Glomerular endothelial cell (primary cell): ENCODE measurements around the gene FOXO6. TPM values are rescaled to one million over a fixed set of nuclear protein-coding genes. Genes with fewer than 3 reads are reported as not detected.

Source experiments
- DNase-seq: peaks from one replicate; pipeline ENCODE4 v3.0.0-alpha.2; 2011; ENCODE audit warnings: low read depth, low spot score; ENCODE audit errors: extremely low read depth
- total RNA-seq: library from RNA; depleted of rRNA; stranded (reverse); fragments of >200 nt; gene quantifications from 2 replicates; pipeline ENCODE4 v1.2.3, GENCODE V29; 2015

The FOXO6 gene
- total RNA-seq, 1 donor from 2014 or later = not detected

GRCh38 chr1:41419584-41420295 lies 58.5 kb downstream of the FOXO6 start:
- DNase-seq = no peak

GRCh38 chr1:41420351-41420750 lies 59.1 kb downstream of the FOXO6 start:
- no peak for DNase-seq

GRCh38 chr1:41420860-41421259 lies 59.6 kb downstream of the FOXO6 start:
- no peak for DNase-seq

- DNase-seq = no peak
Measured at GRCh38 chr1:41422306-41422705, 61.1 kb downstream of the FOXO6 start.

GRCh38 chr1:41423511-41424191 lies 62.4 kb downstream of the FOXO6 start:
- DNase-seq = no peak

GRCh38 chr1:41424581-41425118 lies 63.4 kb downstream of the FOXO6 start:
- DNase-seq = no peak

GRCh38 chr1:41425369-41425768 lies 64.1 kb downstream of the FOXO6 start:
- DNase-seq = no peak

- DNase-seq = no peak
Measured at GRCh38 chr1:41426201-41426890, 65.1 kb downstream of the FOXO6 start.

GRCh38 chr1:41427122-41427913 lies 66.1 kb downstream of the FOXO6 start:
- no peak for DNase-seq

GRCh38 chr1:41427916-41428737 lies 66.9 kb downstream of the FOXO6 start:
- no peak for DNase-seq

- DNase-seq = no peak
Measured at GRCh38 chr1:41428738-41429640, 67.8 kb downstream of the FOXO6 start.

GRCh38 chr1:41429641-41430035 lies 68.4 kb downstream of the FOXO6 start:
- no peak for DNase-seq

GRCh38 chr1:41430069-41430468 lies 68.8 kb downstream of the FOXO6 start:
- DNase-seq = no peak

- no peak for DNase-seq
Measured at GRCh38 chr1:41430582-41430981, 69.3 kb downstream of the FOXO6 start.

- DNase-seq = no peak
Measured at GRCh38 chr1:41431490-41432350, 70.5 kb downstream of the FOXO6 start.
